COR-L47 (cell line): Measurements from ENCODE around the gene CENPX.
"Not testable (repeated sequence)": the region's sequence is repeated elsewhere in the genome, so short reads cannot be mapped to it uniquely, and the experiment has no call there.

Source experiments
- DNase-seq: peaks from one replicate; lab custom pipeline; 2025; lab: John Stamatoyannopoulos, UW

Gene CENPX

DNA sequence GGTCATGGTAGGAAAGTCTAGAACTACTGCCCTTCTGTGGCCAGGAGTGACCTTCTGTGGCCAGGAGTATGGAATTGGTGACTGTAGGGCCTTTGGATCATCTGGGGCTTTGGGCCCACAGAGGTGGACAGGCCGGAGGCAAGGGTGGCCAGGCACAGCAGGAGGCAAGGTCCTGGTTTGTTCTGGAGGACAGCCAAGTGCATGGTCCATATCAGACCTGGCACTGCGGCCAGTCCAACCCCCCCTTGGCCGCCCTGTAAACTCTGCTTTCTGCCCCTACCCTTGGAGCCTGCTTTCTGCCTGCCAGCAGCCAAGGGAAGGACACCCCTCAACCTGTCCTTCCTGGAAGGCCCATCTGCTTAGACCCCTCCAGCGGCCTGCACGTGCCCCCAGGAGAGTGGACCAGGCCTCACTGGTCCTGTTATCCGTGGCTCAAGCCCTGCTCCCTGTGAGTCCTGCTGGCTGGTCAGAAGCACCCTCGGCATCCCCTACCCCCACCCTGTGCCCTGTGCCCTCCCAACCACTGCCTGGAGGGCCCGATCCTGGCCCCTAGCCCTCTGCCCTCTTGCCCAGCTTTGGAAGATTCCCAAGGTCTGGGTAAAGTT lies 17.1 kb upstream of the CENPX start:
- DNase-seq: no peak

DNA sequence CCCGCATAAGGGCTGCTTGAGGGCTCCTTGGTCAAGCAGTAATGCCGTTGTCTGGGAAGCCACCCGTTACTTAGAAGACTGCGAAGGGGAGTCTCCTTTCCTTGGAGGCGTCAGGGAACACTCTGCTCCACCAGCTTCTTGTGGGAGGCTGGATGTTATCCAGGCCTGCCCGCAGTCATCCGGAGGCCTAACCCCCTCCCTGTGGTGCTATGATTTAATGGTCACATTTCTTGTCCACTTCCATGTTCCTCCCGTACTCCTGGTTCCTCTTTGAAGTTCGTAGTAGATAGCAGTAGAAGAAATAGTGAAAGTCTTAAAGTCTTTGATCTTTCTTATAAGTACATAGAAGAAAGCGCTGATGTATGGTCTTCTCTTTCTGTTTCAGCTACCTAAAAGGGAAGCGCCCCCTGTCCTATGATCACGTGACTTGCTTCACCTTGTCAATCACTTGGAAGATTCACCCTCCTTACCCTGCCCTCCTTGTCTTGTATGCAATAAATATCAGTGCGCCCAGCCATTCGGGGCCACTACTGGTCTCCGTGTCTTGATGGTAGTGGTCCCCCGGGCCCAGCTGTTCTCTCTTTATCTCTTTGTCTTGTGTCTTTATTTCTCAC lies 16.2 kb upstream of the CENPX start:
- not testable (repeated sequence) for DNase-seq

DNA sequence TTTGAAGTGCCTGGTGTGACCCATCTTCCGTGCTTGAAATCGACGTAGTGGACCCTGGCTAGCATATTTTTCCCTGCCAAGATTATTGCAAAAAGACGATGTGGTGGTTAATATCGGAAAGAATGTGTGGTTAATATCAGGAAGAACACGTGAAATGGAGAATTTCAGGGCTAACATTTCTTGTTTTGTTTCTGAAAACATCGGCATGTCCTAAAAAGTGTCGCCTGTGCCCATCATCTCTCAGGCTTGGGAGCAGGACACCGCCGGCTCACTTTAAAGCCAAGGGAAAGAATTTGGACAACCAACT lies 15.2 kb upstream of the CENPX start:
- no peak for DNase-seq

DNA sequence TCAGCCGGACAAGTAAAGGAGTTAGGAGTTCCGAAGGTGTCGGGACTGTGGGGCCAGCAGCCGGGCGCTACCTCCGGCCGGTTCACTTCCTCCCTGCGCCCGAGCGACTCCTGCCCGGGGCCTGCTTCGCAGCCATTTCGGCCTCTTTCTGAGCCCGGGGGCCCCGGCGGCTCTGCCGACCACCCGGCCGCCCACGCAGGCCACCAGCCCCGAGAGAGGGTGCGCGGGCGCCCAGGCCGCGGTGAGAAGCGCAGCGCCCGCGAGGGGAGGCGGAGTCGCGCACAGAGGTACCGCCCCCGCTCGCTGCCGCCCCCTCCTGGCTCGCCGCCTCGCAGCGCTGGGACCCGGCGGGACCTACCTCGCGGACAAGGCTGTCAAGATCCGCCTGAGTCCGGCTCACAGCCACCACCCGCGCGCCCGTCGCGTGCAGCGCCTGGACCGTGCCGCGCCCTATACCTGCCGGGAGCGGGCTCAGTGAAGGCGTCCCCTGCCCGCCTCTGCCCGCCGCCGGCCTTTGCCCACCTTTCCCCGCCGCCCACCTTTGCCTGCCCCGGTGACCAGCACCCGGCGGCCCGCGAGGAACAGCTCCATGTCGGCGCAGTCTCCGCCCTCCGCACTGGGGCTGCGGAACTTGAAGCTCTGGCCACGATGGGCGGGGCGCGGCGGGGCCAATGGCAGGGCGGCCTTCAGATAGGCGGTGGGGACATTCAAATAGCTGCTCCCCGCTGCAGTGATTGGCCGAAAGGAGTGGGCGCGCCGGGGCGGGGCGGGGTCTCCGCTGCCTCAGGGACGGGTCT lies 14.6 kb upstream of the CENPX start, which contains the start of gene DCXR:
Gene DCXR (minus strand): TSS at position 606 of the 797 bp plus-strand sequence. CDS start 15 bp downstream, at position 591.
- DNase-seq: peak; percentile 96

DNA sequence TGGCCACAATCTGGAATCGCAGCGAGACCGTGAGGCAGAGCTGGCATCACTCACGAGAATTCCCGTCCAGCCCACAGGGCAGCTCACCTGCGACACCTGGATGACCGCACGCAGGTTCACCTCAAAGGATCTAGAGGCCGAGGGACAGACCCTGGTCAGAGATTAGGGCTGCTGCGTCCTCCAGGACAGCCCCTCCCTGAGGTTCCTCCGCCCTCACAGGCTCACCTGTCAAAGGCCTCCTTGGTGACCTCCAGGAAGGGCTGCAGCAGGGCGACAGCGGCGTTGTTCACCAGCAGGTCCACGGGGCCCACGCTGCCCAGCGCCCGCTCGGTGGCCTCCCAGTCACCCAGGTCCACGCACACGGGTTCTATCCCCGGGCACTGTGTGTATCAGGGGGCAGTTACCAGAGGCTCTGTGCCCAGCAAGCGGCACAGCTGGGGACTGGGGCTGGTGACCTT lies 14.0 kb upstream of the CENPX start:
- DNase-seq: no peak

DNA sequence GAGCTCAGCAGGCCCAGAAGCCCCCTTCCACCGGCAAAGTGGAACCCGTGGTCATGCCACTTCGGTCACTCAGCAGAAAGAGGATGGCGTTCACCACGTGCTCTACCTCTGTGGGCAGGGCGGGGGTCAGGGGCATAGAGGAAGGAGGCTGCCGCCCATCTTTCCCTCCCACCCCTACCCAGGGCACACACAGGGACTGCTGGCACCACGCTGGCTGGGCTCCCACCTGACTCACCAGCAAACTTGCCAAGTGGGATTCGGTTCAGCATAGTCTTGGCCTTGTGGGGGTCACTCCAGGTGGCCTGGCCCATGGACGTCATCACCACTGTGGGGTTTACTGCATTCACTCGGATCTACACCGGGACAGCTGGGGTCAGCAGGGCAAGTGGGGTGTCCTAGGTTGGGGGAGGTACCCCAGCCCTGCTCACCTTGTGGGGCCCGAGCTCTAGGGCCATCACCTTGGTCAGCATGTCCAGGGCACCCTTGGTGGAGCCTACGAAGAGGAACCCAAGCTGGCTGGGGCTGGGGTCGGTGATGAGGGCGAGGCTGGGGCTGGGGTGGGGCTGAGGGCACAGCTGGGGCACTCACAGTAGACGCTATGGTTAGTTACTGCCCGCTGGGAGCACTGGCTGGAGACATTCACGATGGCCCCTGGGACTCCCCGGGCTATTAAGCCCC lies 13.4 kb upstream of the CENPX start:
- DNase-seq: no peak

DNA sequence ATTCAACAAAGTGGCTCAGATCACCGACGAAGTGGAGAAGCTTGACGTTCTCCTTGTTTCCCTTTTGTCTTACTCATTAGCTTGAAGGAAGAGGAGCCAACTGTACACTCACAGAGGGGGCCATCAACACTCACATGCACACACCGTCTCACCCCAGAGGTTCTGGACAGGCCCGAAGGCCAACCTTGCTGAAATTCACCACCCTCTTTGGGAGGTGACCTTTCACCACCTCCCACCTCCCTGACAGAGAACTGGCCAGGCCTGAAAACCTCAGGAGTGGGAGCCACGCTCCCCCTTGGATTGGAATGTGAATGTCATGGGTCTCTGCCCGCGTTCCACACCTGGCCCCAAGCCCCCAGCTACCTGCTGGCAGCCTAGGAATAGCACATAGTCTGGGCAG lies 12.8 kb upstream of the CENPX start:
- no peak for DNase-seq

DNA sequence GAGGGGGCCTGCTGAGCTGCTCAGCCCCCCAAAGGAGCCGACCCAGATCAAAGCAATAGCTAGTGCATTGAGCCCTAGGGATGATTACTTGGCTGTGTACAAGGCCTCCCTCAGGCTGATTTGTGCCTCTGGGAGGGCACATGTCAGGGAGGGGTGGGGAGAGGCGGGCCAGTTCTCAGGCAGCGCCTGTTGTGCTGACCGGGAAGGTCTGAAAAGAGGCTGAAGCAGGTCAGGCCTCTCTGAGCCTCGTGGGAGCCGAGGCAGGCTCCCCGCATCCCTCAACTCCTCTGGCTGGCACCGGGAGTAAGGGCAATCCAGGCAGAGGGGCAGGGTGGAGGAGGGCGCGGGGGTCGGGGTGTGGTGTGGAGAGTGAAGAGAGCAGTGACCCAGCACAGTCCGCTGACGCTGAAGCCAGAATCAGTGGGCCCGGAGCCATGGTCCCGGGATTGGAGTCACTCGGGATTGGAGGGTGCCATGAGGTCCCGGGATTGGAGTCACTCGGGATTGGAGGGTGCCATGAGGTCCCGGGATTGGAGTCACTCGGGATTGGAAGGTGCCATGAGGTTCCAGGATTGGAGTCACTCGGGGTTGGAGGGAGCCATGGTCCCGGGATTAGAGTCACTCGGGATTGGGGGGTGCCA lies 11.8 kb upstream of the CENPX start:
- DNase-seq: no peak

DNA sequence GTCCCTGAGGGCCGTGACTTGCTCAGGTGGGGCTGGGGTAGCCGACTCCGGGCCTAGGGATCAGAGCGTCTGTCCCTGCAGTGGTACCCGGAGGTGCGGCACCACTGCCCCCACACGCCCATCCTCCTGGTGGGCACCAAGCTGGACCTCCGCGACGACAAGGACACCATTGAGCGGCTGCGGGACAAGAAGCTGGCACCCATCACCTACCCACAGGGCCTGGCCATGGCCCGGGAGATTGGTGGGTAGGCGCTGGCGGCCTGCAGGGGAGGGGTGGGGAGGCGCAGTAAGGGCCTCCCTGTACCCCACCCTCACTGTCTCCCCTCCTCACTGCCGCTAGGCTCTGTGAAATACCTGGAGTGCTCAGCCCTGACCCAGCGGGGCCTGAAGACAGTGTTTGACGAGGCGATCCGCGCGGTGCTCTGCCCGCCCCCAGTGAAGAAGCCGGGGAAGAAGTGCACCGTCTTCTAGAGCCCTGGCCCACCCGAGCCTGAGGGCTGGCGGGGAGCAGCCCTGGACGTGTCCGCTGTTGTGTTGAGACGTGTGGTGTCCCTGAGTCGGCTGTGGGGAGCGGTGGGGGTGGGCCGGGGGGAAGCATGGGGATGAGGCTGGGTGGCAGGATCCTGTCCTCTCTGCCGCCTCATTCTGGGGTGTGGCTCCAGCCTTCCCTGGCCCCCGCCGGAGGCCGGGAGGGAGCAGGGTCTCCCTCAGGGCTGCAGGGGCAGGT lies 10.8 kb upstream of the CENPX start:
- DNase-seq: no peak

DNA sequence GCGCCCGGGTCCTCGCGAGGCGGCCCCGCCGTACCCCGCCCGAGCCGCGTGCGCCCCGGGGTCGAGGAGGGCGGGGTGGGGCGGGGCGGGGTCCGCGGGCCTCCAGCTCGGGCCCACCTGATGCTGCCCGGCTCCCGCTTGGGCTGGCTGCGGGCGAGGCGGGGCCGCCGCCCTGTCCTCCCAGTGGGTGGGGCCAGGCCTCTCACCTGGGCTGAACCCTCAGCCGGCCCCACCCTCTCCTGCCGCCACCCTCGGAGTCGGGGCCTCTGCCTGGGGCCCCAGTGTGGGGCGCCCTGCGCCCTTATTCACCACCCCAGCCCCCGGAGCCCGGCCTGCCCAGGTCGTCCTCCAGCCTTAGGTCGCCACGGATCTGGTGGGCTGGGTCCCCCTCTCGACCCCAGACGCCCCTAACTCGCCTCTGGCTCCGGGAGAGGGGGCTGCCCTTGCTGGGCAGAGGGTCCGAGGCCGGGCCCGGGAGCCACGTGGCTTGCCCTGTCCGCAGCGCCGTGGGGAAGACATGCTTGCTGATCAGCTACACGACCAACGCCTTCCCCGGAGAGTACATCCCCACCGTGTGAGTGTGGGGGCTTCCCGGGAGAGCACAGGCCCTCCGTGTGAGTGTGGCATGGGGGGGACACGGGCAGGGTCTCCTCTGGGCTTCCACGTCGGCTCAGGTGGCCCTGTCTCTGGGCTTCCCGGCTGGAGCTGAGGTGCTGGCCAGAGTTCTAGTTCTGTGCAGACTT lies 9.4 kb upstream of the CENPX start:
- DNase-seq: peak; percentile 46

DNA sequence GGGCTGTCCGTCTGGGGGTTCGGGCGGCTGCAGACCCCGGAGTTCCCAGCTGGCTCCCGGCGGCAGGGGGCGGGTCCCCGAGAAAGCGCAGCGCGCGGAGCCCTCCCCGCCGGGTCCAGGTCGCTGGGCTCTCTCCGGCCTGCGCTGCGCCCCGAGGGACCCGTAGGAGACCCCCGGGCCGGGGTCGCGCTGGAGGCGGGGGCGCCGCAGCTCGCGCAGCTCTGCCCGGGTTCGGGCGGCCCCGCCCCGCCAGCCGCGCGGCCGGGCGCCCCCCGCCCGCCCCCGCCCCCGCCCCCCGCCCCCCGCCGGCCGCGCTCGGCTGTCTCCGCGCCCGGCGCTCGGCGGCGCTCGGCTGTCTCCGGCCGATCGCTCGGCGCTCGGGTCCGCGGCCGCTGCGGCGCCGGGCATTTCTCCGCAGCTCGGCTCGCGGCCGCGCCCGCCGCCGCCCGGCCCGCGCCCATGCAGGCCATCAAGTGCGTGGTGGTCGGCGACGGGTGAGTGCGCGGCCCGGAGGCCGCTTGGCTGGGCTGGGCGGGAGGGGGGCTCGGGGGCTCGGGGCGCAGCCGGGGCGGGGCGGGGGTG lies 8.7 kb upstream of the CENPX start, which contains the start of gene RAC3:
Gene RAC3 (plus strand): TSS at position 376 of the 582 bp plus-strand sequence. CDS start 84 bp downstream, at position 460.
- DNase-seq: peak; percentile 27

DNA sequence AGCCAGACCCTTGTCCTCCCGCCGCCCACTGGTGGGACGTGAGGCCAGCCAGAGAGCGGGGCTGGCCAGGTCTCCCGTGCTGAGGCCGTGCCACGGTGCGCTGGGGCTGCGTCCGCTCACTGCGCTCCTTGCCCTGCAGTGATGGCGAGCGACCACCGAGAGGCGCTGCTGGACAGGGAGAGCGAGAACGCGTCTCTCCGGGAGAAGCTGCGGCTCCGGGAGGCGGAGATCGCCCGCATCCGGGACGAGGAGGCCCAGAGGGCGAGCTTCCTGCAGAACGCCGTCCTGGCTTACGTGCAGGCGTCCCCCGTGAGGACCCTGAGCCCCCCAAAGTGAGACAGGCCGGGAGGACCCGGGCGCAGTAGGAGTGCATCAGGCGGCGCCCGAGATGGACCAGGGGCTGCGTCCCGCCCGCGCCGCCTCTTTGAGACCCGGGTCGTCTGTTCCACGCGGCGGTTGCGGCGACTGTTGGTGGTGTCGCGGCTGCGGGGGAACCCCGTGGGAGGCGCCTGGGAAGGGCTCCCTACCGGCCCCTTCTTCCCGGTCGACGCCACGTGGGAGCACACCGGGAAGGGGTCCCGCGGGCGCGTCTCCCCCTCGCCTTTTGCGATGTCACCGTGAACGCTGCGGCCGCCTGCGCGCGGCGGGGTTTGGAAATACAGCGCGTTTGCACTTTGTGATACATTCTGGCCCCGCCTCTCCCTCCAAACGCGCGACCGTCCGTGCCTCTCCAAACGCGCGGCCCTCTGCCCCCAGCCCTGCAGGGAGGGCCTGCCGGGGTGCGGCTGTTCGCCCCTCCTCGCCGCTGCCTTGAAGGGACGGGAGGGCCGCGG lies 8.0 kb upstream of the CENPX start:
- DNase-seq: peak; percentile 80

DNA sequence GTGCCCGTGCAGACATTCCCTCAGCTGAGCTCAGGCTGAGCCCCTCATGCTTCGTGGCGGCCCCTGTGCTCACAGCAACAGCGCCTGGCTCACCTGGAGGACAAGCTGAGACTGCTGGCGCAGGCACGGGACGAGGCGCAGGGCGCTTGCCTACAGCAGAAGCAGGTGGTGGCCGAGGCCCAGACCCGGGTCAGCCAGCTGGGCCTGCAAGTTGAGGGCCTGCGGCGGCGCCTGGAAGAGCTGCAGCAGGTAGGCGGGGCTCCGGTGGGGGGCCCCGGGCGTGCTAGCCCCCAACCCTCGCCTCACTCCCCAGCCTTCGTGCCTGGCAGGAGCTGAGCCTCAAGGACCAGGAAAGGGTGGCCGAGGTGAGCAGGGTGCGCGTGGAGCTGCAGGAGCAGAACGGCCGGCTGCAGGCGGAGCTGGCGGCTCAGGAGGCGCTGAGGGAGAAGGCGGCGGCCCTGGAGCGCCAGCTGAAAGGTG lies 7.4 kb upstream of the CENPX start:
- no peak for DNase-seq

DNA sequence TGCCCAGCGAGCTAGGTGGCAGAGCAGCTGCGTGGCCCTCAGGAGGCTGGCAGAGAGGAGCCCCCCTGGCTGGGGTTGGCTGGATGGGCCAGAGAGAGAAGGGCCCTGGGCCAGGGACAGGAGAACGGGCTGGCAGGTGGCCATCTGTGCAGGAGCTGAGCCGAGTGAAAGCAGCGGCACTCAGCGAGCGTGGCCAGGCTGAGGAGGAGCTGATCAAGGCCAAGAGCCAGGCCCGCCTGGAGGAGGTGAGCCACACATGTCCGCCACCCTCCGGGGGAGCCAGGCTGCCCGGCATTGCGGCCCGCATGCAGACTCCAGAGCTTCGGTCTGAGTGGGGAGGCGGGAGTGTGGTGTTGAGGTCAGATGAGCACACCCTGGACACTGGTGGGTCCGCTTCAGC lies 6.7 kb upstream of the CENPX start:
- no peak for DNase-seq

DNA sequence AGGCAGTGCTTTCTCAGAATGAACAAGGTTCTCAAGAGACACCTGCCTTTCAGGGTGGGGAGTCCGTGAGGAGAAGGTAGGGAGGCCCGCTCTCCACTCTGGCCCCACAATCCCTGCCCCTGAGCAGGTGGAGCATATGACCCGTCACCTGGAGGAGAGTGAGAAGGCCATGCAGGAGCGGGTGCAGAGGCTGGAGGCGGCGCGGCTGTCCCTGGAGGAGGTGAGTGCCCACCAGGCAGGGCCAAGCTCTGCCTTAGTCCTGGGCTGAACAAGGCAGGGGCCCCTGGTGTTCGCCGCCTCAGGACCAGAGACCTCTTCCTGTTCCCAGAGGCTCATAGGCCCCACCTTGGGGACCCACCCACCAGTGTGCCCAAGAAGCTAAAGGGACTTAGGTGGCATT lies 6.3 kb upstream of the CENPX start:
- no peak for DNase-seq

DNA sequence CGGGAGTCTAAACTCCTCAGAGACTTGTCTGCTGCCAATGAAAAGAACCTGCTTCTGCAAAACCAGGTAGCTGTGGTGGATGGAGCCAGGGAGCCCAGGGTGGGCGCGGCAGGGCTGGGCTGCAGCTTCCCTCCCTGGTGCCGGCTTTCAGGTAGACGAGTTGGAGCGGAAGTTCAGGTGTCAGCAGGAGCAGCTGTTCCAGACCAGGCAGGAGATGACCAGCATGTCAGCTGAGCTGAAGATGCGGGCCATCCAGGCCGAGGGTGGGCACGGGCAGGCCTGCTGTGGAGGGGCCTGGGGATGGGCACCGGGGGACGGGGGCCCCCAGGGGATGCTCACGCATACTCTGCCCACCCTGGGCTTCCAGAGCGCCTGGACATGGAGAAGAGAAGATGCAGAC lies 5.6 kb upstream of the CENPX start:
- DNase-seq: no peak

DNA sequence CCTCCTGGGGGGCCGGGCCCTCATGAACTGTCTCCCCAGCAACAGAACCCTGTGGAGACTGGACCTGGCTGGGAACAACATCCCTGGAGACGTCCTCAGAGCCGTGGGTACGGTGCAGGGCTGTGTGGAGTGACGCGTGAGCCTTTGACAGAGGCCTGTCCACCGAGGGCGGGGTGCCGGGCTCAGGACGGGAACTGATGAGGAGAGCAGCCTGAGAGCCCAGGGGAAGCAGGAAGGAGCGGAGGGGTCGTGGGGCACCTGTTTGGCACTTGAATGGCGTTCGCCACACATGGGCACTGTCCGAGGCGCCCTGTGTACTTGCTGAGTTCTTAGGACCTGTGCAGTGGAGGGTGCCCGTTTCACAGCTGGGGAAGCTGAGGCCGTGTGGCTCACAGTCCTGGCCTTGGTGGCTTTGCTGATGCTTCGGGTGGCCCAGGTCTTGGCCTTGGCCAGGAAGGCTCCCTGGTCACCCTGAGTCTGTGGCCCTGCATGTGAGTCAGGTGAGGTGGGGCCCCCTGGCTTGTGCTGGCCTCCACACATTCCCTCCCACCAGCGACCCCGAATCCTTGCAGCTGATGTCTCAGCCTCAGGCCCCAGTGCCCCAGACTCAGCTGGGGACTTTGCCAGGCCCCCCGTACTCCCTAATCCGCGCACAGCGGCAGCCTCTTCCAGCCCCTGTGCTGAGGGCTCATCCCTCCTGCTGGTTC lies 2.9 kb upstream of the CENPX start:
- no peak for DNase-seq

DNA sequence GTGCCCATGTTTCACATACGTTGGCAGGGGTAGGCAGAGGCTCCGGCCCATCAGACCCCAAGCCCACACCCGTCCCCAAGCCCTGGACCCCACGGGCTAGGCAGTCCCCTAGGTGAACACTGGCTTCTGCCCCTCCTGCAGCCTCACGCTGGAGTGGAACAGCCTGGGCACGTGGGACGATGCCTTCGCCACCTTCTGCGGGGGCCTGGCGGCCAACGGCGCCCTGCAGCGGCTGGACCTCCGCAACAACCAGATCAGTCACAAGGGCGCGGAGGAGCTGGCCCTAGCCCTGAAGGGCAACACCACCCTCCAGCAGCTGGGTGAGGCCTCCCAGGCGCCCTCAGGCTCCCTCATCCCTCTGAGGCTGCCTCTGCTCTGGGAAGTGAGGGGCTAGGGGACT lies 2.2 kb upstream of the CENPX start:
- DNase-seq: no peak
